Neural progenitor cell (in vitro differentiated cells): ENCODE data around the gene ASAP2. TPM values are rescaled to one million over a fixed set of nuclear protein-coding genes. Genes with fewer than 3 reads are reported as not detected.

Experiments
- DNase-seq: peaks from one replicate; pipeline ENCODE4 v3.0.0-alpha.2; 2016; ENCODE audit warnings: low spot score
- H2AFZ ChIP-seq: fragments of 200-600 bp; sonication (generic); replicated peaks from 2 replicates; pipeline ENCODE4 v1.6.1; 2016; ENCODE audit warnings: antibody characterized with exemption
- H3F3A ChIP-seq: fragments of 200-600 bp; sonication (generic); 2 replicates; pipeline ENCODE4 v1.6.1; 2016; ENCODE audit warnings: antibody characterized with exemption, low read depth
- H3K27ac ChIP-seq: fragments of 200-600 bp; sonication (generic); 2 replicates; pipeline ENCODE4 v1.5.1; 2016; ENCODE audit warnings: mild to moderate bottlenecking
- H3K27me3 ChIP-seq: fragments of 200-600 bp; sonication (generic); 2 replicates; pipeline ENCODE4 v1.6.1; 2016; ENCODE audit warnings: mild to moderate bottlenecking, moderate library complexity
- H3K36me3 ChIP-seq: fragments of 200-600 bp; sonication (generic); 2 replicates; pipeline ENCODE4 v1.5.1; 2016
- H3K4me1 ChIP-seq: fragments of 200-600 bp; sonication (generic); 2 replicates; pipeline ENCODE4 v1.6.1; 2016; ENCODE audit warnings: mixed run types
- H3K4me2 ChIP-seq: fragments of 200-600 bp; sonication (generic); 2 replicates; pipeline ENCODE4 v1.6.1; 2016
- H3K4me3 ChIP-seq: fragments of 200-600 bp; sonication (generic); 2 replicates; pipeline ENCODE4 v1.5.1; 2016
- H3K79me2 ChIP-seq: fragments of 200-600 bp; sonication (generic); 2 replicates; pipeline ENCODE4 v1.6.1; 2016; ENCODE audit warnings: low read depth
- H3K9ac ChIP-seq: fragments of 200-600 bp; sonication (generic); 2 replicates; pipeline ENCODE4 v1.6.1; 2016
- H3K9me3 ChIP-seq: fragments of 200-600 bp; sonication (generic); 2 replicates; pipeline ENCODE4 v1.5.1; 2016; ENCODE audit warnings: low read depth
- H4K20me1 ChIP-seq: fragments of 200-600 bp; sonication (generic); 2 replicates; pipeline ENCODE4 v1.6.1; 2016; ENCODE audit warnings: low read depth
- H3K27ac Mint-ChIP-seq: 3 replicates; pipeline ENCODE4 v1.8.0; 2021; ENCODE audit warnings: mixed read lengths
- H3K27me3 Mint-ChIP-seq: 2 replicates; pipeline ENCODE4 v1.8.0; 2022; ENCODE audit warnings: low read depth, mild to moderate bottlenecking, inconsistent platforms, moderate library complexity, mixed read lengths; ENCODE audit not compliant: insufficient read depth
- H3K36me3 Mint-ChIP-seq: 3 replicates; pipeline ENCODE4 v1.8.0; 2021; ENCODE audit warnings: mixed read lengths
- H3K4me1 Mint-ChIP-seq: 3 replicates; pipeline ENCODE4 v1.8.0; 2021; ENCODE audit warnings: mixed read lengths
- H3K4me3 Mint-ChIP-seq: 3 replicates; pipeline ENCODE4 v1.8.0; 2021; ENCODE audit warnings: mild to moderate bottlenecking, moderate library complexity, mixed read lengths
- H3K9me3 Mint-ChIP-seq: 3 replicates; pipeline ENCODE4 v1.8.0; 2020; ENCODE audit warnings: mixed read lengths
- EZH2 ChIP-seq: fragments of 200-600 bp; sonication (generic); IDR thresholded peaks from 2 replicates; pipeline ENCODE4 v1.6.1; 2017; ENCODE audit warnings: antibody characterized with exemption, mild to moderate bottlenecking, moderate library complexity
- EZH2phosphoT487 ChIP-seq: fragments of 200-600 bp; sonication (generic); IDR thresholded peaks from 2 replicates; pipeline ENCODE4 v1.6.1; 2017; ENCODE audit warnings: antibody characterized with exemption
- total RNA-seq: library from RNA; depleted of rRNA; stranded (reverse); fragments of >200 nt; gene quantifications from 2 replicates; pipeline ENCODE4 v1.2.3, GENCODE V29; 2015; ENCODE audit warnings: low replicate concordance
- TF ChIP-seq, protein P1 (sequence below): fragments of 200-600 bp; sonication (generic); IDR thresholded peaks from 2 replicates; pipeline ENCODE4 v1.5.1; 2017; ENCODE audit warnings: antibody characterized with exemption, mild to moderate bottlenecking

Gene ASAP2
- total RNA-seq, 1 donor from 2014 or later = 31.7 TPM

- no peaks in the 10 kb centered on the region for H3F3A ChIP-seq
- H3K9ac ChIP-seq = no peak overlapping the region
- peaks cover 13% of the 10 kb centered on the region for H3K4me1 ChIP-seq
- H3K79me2 ChIP-seq = peaks cover 90% of the 10 kb centered on the region
- no peak overlapping the region for H3K4me3 Mint-ChIP-seq
- H3K9me3 ChIP-seq = no peaks in the 10 kb centered on the region
- peaks cover 4% of the 10 kb centered on the region for H3K36me3 Mint-ChIP-seq
- H3K4me3 ChIP-seq = no peak overlapping the region
- H3K27me3 ChIP-seq = no peaks in the 10 kb centered on the region
- peaks cover 54% of the 10 kb centered on the region for H3K4me1 Mint-ChIP-seq
- H4K20me1 ChIP-seq = peaks cover 84% of the 10 kb centered on the region
- H3K27ac Mint-ChIP-seq = no peak overlapping the region
- no peaks in the 10 kb centered on the region for H3K36me3 ChIP-seq
- TF ChIP-seq, protein P1, sequence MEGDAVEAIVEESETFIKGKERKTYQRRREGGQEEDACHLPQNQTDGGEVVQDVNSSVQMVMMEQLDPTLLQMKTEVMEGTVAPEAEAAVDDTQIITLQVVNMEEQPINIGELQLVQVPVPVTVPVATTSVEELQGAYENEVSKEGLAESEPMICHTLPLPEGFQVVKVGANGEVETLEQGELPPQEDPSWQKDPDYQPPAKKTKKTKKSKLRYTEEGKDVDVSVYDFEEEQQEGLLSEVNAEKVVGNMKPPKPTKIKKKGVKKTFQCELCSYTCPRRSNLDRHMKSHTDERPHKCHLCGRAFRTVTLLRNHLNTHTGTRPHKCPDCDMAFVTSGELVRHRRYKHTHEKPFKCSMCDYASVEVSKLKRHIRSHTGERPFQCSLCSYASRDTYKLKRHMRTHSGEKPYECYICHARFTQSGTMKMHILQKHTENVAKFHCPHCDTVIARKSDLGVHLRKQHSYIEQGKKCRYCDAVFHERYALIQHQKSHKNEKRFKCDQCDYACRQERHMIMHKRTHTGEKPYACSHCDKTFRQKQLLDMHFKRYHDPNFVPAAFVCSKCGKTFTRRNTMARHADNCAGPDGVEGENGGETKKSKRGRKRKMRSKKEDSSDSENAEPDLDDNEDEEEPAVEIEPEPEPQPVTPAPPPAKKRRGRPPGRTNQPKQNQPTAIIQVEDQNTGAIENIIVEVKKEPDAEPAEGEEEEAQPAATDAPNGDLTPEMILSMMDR = no peak
- TF ChIP-seq EZH2 (no peak), EZH2phosphoT487 (no peak)
- no peaks in the 10 kb centered on the region for H3K9me3 Mint-ChIP-seq
- DNase-seq = no peak
- no peaks in the 10 kb centered on the region for H3K27me3 Mint-ChIP-seq
- no peak overlapping the region for H2AFZ ChIP-seq
- H3K4me2 ChIP-seq = no peak overlapping the region
- no peak overlapping the region for H3K27ac ChIP-seq
Observed at GRCh38 chr2:9248363-9248762, 41.8 kb downstream of the ASAP2 start.

- peaks cover 7% of the 10 kb centered on the region for H3K36me3 Mint-ChIP-seq
- DNase-seq = no peak
- H3K27me3 ChIP-seq = no peaks in the 10 kb centered on the region
- H3K9ac ChIP-seq = no peak overlapping the region
- no peak overlapping the region for H3K4me2 ChIP-seq
- H3K27ac ChIP-seq = no peak overlapping the region
- H3K4me1 ChIP-seq = peaks cover 13% of the 10 kb centered on the region
- no peaks in the 10 kb centered on the region for H3K27me3 Mint-ChIP-seq
- no peak overlapping the region for H3K27ac Mint-ChIP-seq
- H3K79me2 ChIP-seq = peaks cover 87% of the 10 kb centered on the region
- no peaks in the 10 kb centered on the region for H3K36me3 ChIP-seq
- H2AFZ ChIP-seq = no peak overlapping the region
- no peaks in the 10 kb centered on the region for H3K9me3 ChIP-seq
- no peaks in the 10 kb centered on the region for H3K9me3 Mint-ChIP-seq
- no peak overlapping the region for H3K4me3 ChIP-seq
- H3K4me1 Mint-ChIP-seq = peaks cover 57% of the 10 kb centered on the region
- H3F3A ChIP-seq = no peaks in the 10 kb centered on the region
- H4K20me1 ChIP-seq = peaks cover 87% of the 10 kb centered on the region
- TF ChIP-seq EZH2phosphoT487 (no peak), EZH2 (no peak)
- TF ChIP-seq, protein P1 = no peak
- H3K4me3 Mint-ChIP-seq = no peak overlapping the region
Observed at GRCh38 chr2:9249020-9249800, 42.6 kb downstream of the ASAP2 start.

DNA sequence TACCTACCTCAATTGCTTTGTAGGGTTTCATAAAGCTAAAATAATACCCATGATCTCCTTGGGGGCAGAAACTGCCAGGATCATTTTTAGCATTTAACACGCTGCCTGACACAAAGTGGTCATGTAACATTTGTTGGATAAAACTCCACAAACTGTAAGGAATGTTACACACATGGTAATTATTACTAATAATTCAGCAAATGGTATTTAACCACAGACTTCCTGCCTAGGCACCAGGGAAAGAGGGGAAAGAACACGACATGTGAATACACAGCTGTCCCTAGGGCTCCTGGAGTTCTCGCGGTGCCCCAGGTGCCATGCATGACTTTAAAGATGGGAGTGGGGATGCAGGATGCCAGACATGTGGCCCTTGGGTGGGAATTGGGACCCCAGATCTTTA is 43.5 kb downstream of the ASAP2 start:
- Histone ChIP-seq H3F3A (no peaks in the 10 kb centered on the region), H3K9me3 (no peaks in the 10 kb centered on the region), H3K27ac (no peak overlapping the region), H3K9ac (no peak overlapping the region), H4K20me1 (peaks cover 85% of the 10 kb centered on the region), H3K4me1 (peaks cover 10% of the 10 kb centered on the region), H3K27me3 (no peaks in the 10 kb centered on the region), H3K4me2 (no peak overlapping the region), H3K36me3 (no peaks in the 10 kb centered on the region), H2AFZ (no peak overlapping the region), H3K79me2 (peaks cover 85% of the 10 kb centered on the region), H3K4me3 (no peak overlapping the region)
- H3K36me3 Mint-ChIP-seq = peaks cover 9% of the 10 kb centered on the region
- no peak overlapping the region for H3K4me3 Mint-ChIP-seq
- TF ChIP-seq, protein P1 = no peak
- TF ChIP-seq EZH2 (no peak), EZH2phosphoT487 (no peak)
- DNase-seq = no peak
- H3K4me1 Mint-ChIP-seq = peaks cover 55% of the 10 kb centered on the region
- no peaks in the 10 kb centered on the region for H3K9me3 Mint-ChIP-seq
- H3K27ac Mint-ChIP-seq = peak overlapping the region; percentile 52
- no peaks in the 10 kb centered on the region for H3K27me3 Mint-ChIP-seq
